ENCODE results near the gene ATG10. TPM values are rescaled to one million over a fixed set of nuclear protein-coding genes. Genes with fewer than 3 reads are reported as not detected.
A peak's percentile ranks its signal among the peaks of the same experiment; 100 is the strongest.

The ATG10 gene
- total RNA-seq, 2 donors from 2014 or later: 6.8 to 8.2 TPM

DNA sequence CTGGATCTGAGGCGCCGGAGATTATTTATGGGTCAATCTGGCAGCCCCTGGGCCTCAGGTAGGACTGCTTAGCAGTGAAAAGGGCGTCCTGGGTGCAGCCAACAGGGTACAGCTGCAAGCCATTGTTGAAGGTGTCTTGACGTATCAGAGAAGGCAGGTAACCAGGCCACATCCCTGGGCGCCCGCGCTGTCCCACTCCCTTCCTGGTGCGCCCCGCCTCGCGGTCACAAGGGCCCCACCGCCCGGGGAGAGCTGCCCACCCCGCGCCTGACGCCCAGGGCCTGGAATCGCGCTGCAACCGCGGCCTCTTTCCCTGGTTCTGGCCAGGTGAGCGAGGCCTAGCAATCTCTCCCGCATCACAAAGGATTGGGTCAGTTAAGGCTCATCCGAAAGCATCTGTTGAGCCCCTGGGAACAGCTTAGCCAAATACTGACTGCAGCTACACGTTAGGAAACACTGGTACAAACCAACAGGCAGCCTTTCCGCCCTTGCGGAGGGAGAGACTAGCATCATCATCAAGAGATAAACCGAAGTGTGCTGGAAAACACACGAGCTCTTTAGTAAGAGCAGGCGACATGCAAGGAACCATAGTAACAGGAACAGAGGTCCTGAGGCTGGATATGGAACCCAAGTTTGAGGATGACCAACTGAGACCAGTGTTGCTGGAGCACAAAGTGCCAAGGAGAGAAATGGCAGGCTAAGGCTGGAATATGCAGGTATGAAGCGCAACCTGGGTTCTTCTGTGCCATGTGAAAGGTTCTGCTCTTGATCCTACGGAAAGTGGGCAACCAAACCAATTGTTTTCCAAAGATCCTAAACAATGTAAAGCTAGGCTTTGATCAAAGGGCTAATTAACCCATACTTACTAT lies 302.8 kb downstream of the ATG10 start:
- Histone ChIP-seq H3K27me3 (no peaks in the 10 kb centered on the region), H3K27ac (no peak overlapping the region), H3K36me3 (peaks cover 10% of the 10 kb centered on the region), H3K4me3 (no peak overlapping the region), H3K9me3 (no peaks in the 10 kb centered on the region), H3K4me1 (peaks cover 5% of the 10 kb centered on the region), H3K9ac (ENCODE audit: low read depth in 2 of 2, low read length in 2 of 2) (no peak overlapping the region)
- TF ChIP-seq CTCF (IDR thresholded peaks at IDR 0.05): no peak
- no peak for DNase-seq
- intact Hi-C loops (cut with DNase I): no loop called here

GRCh38 chr5:82275216-82275664 lies 303.4 kb downstream of the ATG10 start:
- no peak for DNase-seq
- Histone ChIP-seq H3K4me3 (no peak overlapping the region), H3K9me3 (no peaks in the 10 kb centered on the region), H3K27ac (no peak overlapping the region), H3K9ac (ENCODE audit: low read depth in 2 of 2, low read length in 2 of 2) (no peak overlapping the region), H3K36me3 (peaks cover 10% of the 10 kb centered on the region), H3K4me1 (peaks cover 5% of the 10 kb centered on the region), H3K27me3 (no peaks in the 10 kb centered on the region)
- no peak for TF ChIP-seq CTCF (IDR thresholded peaks at IDR 0.05)
- intact Hi-C loops (cut with DNase I): no loop called here

- H3K9me3 ChIP-seq: no peaks in the 10 kb centered on the region
- peak overlapping the region; percentile 45 for H3K27ac ChIP-seq
- peak overlapping the region; percentile 79 for H3K4me3 ChIP-seq
- H3K9ac ChIP-seq (ENCODE audit: low read depth in 2 of 2, low read length in 2 of 2): peak overlapping the region; percentile 87 to 89
- peaks cover 5% of the 10 kb centered on the region for H3K4me1 ChIP-seq
- peaks cover 10% of the 10 kb centered on the region for H3K36me3 ChIP-seq
- intact Hi-C loops (cut with DNase I): no loop called here
- DNase-seq: no peak
- no peaks in the 10 kb centered on the region for H3K27me3 ChIP-seq
- no peak for TF ChIP-seq CTCF (IDR thresholded peaks at IDR 0.05)
These were observed 305.2 kb downstream of the ATG10 start for GRCh38 chr5:82276800-82277612.

DNA sequence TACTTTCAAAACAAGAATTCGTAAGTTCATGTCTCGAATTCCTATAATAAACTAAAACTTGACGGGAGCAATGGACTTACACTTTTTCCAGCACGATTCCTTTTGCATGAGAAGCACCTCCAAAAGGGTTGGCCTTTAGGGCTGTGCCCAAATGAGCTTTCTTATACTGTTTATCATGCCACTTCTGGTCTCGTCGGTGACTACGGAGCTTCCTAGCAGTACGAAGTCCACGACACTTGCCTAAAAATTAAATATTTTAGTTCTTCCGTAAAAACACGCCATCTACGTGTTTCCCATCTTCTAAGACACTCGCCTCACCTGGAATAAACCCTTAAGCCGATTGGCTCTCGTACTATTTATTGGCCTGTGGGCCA lies 305.8 kb downstream of the ATG10 start:
- no peaks in the 10 kb centered on the region for H3K9me3 ChIP-seq
- H3K27me3 ChIP-seq: no peaks in the 10 kb centered on the region
- H3K4me3 ChIP-seq: peak overlapping the region; percentile 79
- peak overlapping the region; percentile 87 to 89 for H3K9ac ChIP-seq (ENCODE audit: low read depth in 2 of 2, low read length in 2 of 2)
- H3K4me1 ChIP-seq: peaks cover 5% of the 10 kb centered on the region
- no peak for TF ChIP-seq CTCF (IDR thresholded peaks at IDR 0.05)
- peak overlapping the region; percentile 45 for H3K27ac ChIP-seq
- peaks cover 10% of the 10 kb centered on the region for H3K36me3 ChIP-seq
- DNase-seq: no peak
- intact Hi-C loops (cut with DNase I): no loop called here

- no peak for TF ChIP-seq CTCF (IDR thresholded peaks at IDR 0.05)
These were observed 306.3 kb downstream of the ATG10 start, which contains the start of gene RPS23 for GRCh38 chr5:82277987-82278710. TSS of gene RPS23 (minus strand) at chr5:82278354. CDS start at chr5:82278323, 31 bp downstream.

More at GRCh38 chr5:82277987-82278710, 306.3 kb downstream of the ATG10 start, which contains the start of gene RPS23:
- H3K9me3 ChIP-seq: no peaks in the 10 kb centered on the region
- H3K27ac ChIP-seq: peak within 1 kb of the TSS; percentile 45
- H3K4me3 ChIP-seq: peak within 1 kb of the TSS; percentile 79
- intact Hi-C loops (cut with DNase I): no loop called here
- no peaks in the 10 kb centered on the region for H3K27me3 ChIP-seq
- H3K4me1 ChIP-seq: peaks cover 5% of the 10 kb centered on the region
- peaks cover 10% of the 10 kb centered on the region for H3K36me3 ChIP-seq
- peak; percentile 91 for DNase-seq
- peak within 1 kb of the TSS; percentile 87 to 89 for H3K9ac ChIP-seq (ENCODE audit: low read depth in 2 of 2, low read length in 2 of 2)

Measured in colonic mucosa (tissue), 4 donors.